Measurements from ENCODE around the gene MAP3K9. TPM values are rescaled to one million over a fixed set of nuclear protein-coding genes. Genes with fewer than 3 reads are reported as not detected.
"Not testable (repeated sequence)": the region's sequence is repeated elsewhere in the genome, so short reads cannot be mapped to it uniquely, and the experiment has no call there.

MAP3K9 gene
- 0.96 TPM for total RNA-seq

DNA sequence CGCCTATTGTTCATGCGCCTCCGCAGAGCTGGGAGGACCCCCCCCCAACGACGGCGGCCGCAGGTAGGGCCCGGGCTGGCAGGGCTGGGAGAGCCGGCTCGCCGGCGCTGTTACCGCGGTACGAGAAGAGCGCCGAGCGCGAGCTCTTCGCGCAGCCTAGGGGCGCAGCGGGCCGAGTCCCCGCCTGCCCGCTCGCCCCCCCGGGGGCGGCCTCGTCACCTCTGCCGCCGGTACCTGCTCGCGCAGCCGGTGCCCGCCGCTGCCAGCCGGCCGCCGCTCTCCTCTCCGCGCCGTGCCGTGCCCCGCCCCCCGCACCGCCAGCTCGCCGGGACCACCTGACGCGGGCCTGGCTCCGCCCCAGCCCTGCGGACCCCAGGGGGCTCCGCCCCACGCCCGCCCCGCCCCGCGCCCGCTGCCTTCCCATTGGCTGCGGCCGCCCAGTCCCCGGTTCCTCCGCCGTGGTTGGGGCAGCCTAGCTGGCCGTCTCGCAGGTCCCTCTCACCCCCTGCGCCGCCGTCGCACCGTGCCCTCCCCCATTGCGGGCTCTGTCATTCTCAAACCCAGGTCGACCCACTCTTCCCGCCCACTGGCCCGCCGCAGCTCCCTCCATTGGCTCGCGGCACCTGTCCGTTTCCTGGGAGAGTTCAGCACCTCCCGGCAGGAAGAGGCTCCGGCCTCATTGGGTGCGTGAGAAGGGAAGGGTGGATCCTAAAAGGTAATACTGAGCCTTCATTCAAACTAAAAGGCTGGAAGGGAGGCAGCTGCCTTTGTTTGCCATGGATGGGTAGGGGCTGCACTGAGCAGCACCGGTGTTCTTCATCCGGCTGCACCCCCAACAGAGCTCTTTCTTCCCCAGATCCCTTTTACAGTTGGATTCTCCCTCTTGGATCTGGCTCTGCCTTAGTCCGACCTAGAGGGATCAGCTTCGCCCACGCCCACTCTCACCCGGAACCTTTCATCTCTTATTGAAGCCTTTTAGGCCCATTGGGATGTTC is at the start of gene MAP3K9:
Gene MAP3K9 (minus strand): TSS at position 289 of the 995 bp plus-strand sequence. CDS start 342 bp downstream, outside the sequence.
- TF ChIP-seq CTCF (IDR thresholded peaks at IDR 0.05): no peak
- H3K27ac ChIP-seq: peak within 1 kb of the TSS in 1 of 2 donors; percentile 20
- no peaks in the 10 kb centered on the region for H3K36me3 ChIP-seq
- intact Hi-C loops (cut with DNase I): loop anchor here (5.0 kb wide), 1 partner anchor 97 kb away; no protein-coding TSS in a partner anchor
- H3K27me3 ChIP-seq: no peaks in the 10 kb centered on the region
- peaks cover 3 to 7% of the 10 kb centered on the region in 2 donors for H3K4me1 ChIP-seq
- DNase-seq (ENCODE audit: low spot score in 2 of 2): peak; percentile 33 to 89
- peak within 1 kb of the TSS; percentile 75 to 92 for H3K4me3 ChIP-seq
- no peaks in the 10 kb centered on the region for H3K9me3 ChIP-seq

DNA sequence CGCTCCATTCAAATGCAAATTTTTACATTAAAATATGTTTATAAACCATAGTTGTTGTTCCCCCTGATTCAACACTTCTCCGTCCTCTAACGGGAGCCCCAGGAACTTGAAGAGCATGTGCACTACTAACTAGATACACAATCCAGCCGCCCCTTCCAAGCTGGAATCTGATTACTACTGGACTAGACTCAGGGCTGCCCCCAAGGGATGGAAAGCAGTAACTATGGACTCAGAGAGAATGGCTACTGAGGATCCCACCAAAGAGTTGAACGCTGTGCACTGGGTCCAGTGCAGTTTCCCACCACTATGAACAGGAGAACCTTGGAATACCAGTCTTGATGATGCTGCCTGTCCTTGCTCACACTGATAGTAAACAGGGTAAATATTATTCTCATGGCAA is 49.3 kb upstream of the MAP3K9 start:
- Histone ChIP-seq H3K4me3 (no peak overlapping the region), H3K36me3 (no peaks in the 10 kb centered on the region), H3K4me1 (no peaks in the 10 kb centered on the region), H3K9me3 (no peaks in the 10 kb centered on the region), H3K27me3 (no peaks in the 10 kb centered on the region), H3K27ac (no peak overlapping the region)
- intact Hi-C loops (cut with DNase I): no loop called here
- TF ChIP-seq CTCF (IDR thresholded peaks at IDR 0.05): no peak
- DNase-seq (ENCODE audit: low spot score in 2 of 2): no peak

DNA sequence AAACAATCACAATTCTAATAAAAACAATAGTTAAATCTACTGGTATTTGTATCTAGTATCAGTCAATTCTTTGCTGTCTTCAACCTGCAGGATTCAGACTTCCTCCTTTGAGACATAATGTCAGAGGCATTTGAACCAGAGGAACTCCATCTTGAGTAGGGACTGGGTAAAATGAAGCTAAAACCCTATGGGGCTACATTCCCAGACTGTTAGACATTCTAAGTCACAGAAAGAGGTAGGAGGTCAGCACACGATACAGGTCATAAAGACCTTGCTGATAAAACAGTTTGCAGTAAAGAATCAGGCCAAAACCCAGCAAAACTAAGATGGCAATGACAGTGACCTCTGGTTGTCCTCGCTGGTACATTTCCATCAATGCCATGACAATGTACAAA is 48.2 kb upstream of the MAP3K9 start:
- intact Hi-C loops (cut with DNase I): no loop called here
- H3K4me3 ChIP-seq: no peak overlapping the region
- no peak for TF ChIP-seq CTCF (IDR thresholded peaks at IDR 0.05)
- H3K4me1 ChIP-seq: no peaks in the 10 kb centered on the region
- DNase-seq (ENCODE audit: low spot score in 2 of 2): no peak
- H3K27ac ChIP-seq: no peak overlapping the region
- H3K36me3 ChIP-seq: no peaks in the 10 kb centered on the region
- H3K27me3 ChIP-seq: no peaks in the 10 kb centered on the region
- H3K9me3 ChIP-seq: no peaks in the 10 kb centered on the region

DNA sequence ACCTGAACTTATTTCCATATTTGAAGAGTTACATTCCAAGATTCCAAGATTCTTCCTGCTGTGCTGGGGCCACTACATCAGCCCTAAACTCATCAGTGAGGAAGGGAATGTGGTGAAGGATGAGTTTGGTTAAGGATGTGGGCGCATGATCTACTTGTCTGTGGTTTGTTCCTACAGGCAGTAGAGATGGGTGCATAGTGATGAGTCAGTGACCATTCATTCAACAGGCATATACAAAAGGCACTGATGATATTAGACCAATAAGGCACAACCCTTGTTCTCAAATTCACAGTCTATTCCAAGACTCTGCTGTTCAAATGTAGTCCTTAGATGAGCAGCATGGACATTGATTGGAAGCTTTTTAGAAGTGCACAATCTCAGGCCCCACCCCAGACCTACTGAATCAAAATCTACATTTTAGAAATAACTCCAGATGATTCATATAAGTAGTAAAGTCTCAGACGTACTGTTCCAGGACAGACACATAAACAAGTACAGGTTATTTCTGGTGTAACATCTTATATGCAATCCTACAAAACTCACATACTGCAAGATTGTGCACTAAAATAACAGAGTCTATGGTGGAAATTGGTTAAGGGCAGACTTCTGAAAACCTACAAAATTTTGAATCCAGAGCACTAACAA is 47.7 kb upstream of the MAP3K9 start:
- Histone ChIP-seq H3K4me1 (no peaks in the 10 kb centered on the region), H3K36me3 (no peaks in the 10 kb centered on the region), H3K27me3 (no peaks in the 10 kb centered on the region), H3K4me3 (no peak overlapping the region), H3K27ac (no peak overlapping the region), H3K9me3 (no peaks in the 10 kb centered on the region)
- intact Hi-C loops (cut with DNase I): no loop called here
- no peak for DNase-seq (ENCODE audit: low spot score in 2 of 2)
- no peak for TF ChIP-seq CTCF (IDR thresholded peaks at IDR 0.05)

- no peak for DNase-seq (ENCODE audit: low spot score in 2 of 2)
- TF ChIP-seq CTCF (IDR thresholded peaks at IDR 0.05): no peak
- Histone ChIP-seq H3K27me3 (no peaks in the 10 kb centered on the region), H3K9me3 (no peaks in the 10 kb centered on the region), H3K4me1 (no peaks in the 10 kb centered on the region), H3K27ac (no peak overlapping the region), H3K4me3 (no peak overlapping the region), H3K36me3 (no peaks in the 10 kb centered on the region)
- intact Hi-C loops (cut with DNase I): no loop called here
Observed at GRCh38 chr14:70855486-70855885, 46.2 kb upstream of the MAP3K9 start.

DNA sequence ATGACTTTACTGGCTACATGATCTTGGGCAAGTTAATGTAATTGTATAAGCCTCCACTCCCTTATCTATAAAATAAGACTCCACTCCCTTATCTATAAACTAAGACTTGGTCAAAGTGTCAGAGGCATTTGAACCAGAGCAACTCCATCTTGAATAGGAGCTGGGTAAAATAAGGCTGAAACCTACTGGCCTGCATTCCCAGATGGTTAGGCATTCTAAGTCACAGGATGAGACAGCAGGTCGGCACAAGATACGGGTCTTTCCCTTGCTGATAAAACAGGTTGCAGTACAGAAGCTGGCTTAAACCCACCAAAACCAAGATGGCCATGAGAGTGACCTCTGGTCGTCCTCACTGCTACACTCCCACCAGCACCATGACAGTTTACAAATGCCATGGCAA is 44.3 kb upstream of the MAP3K9 start:
- H3K27me3 ChIP-seq; intact Hi-C loops (cut with DNase I); DNase-seq (ENCODE audit: low spot score in 2 of 2); H3K4me1 ChIP-seq; H3K4me3 ChIP-seq; H3K9me3 ChIP-seq; H3K36me3 ChIP-seq; H3K27ac ChIP-seq: not testable (repeated sequence)

All from ascending aorta (tissue), 2 donors.